GM23338 (cell line): Measurements from ENCODE around the gene GRID1. TPM values are rescaled to one million over a fixed set of nuclear protein-coding genes. Genes with fewer than 3 reads are reported as not detected.

Experiments used
- ATAC-seq: fragments of 200-7000 bp; cut with Tn5 transposase; 3 replicates; pipeline ENCODE4 v1.9.1; 2020
- DNase-seq: peaks from one replicate; pipeline ENCODE4 v3.0.0-alpha.2; 2015; ENCODE audit warnings: low spot score
- H2AFZ ChIP-seq: fragments of 200-600 bp; sonication (generic); 2 replicates; pipeline ENCODE4 v1.8.0; 2016; ENCODE audit warnings: antibody characterized with exemption, mild to moderate bottlenecking, moderate library complexity
- H3F3A ChIP-seq: fragments of 200-600 bp; sonication (generic); replicated peaks from 2 replicates; pipeline ENCODE4 v1.8.0; 2017; ENCODE audit warnings: antibody characterized with exemption, mixed run types, low read depth
- H3K27ac ChIP-seq: fragments of 200-600 bp; sonication (generic); 2 replicates; pipeline ENCODE4 v1.6.1; 2016; ENCODE audit warnings: low read depth
- H3K27me3 ChIP-seq: fragments of 200-600 bp; sonication (generic); 2 replicates; pipeline ENCODE4 v1.8.0; 2016; ENCODE audit warnings: mild to moderate bottlenecking, mixed run types, moderate library complexity; ENCODE audit not compliant: insufficient read depth
- H3K36me3 ChIP-seq: fragments of 200-600 bp; sonication (generic); 2 replicates; pipeline ENCODE4 v1.8.0; 2016; ENCODE audit warnings: mild to moderate bottlenecking; ENCODE audit not compliant: insufficient read depth
- H3K4me1 ChIP-seq: fragments of 200-600 bp; sonication (generic); 2 replicates; pipeline ENCODE4 v1.8.0; 2016; ENCODE audit warnings: mild to moderate bottlenecking, moderate library complexity; ENCODE audit not compliant: insufficient read depth
- H3K4me2 ChIP-seq: fragments of 200-600 bp; sonication (generic); 2 replicates; pipeline ENCODE4 v1.7.1; 2017; ENCODE audit warnings: mixed run types
- H3K4me3 ChIP-seq: fragments of 200-600 bp; sonication (generic); 2 replicates; pipeline ENCODE4 v1.6.1; 2016; ENCODE audit warnings: mixed run types
- H3K79me2 ChIP-seq: fragments of 200-600 bp; sonication (generic); replicated peaks from 2 replicates; pipeline ENCODE4 v1.8.0; 2017; ENCODE audit warnings: mild to moderate bottlenecking; ENCODE audit not compliant: insufficient read depth
- H3K9me2 ChIP-seq: fragments of 200-600 bp; sonication (generic); 2 replicates; pipeline ENCODE4 v1.8.0; 2017; ENCODE audit not compliant: insufficient read depth
- H4K20me1 ChIP-seq: fragments of 200-600 bp; sonication (generic); replicated peaks from 2 replicates; pipeline ENCODE4 v1.8.0; 2017; ENCODE audit warnings: mild to moderate bottlenecking; ENCODE audit not compliant: insufficient read depth
- H3K27ac Mint-ChIP-seq: 2 replicates; pipeline ENCODE4 v1.8.0; 2020; ENCODE audit warnings: inconsistent platforms, mild to moderate bottlenecking, moderate library complexity, mixed read lengths
- H3K27me3 Mint-ChIP-seq: 3 replicates; pipeline ENCODE4 v1.8.0; 2022; ENCODE audit warnings: low read depth, mild to moderate bottlenecking, moderate library complexity, mixed read lengths, inconsistent platforms; ENCODE audit not compliant: insufficient read depth, poor library complexity
- H3K36me3 Mint-ChIP-seq: 3 replicates; pipeline ENCODE4 v1.8.0; 2021; ENCODE audit warnings: low read depth, mild to moderate bottlenecking, inconsistent platforms, moderate library complexity, mixed read lengths
- H3K4me1 Mint-ChIP-seq: 3 replicates; pipeline ENCODE4 v1.8.0; 2020; ENCODE audit warnings: mild to moderate bottlenecking, inconsistent platforms, mixed read lengths
- H3K4me3 Mint-ChIP-seq: 3 replicates; pipeline ENCODE4 v1.8.0; 2021; ENCODE audit warnings: moderate library complexity, mild to moderate bottlenecking, inconsistent platforms, mixed read lengths
- H3K9me3 Mint-ChIP-seq: 3 replicates; pipeline ENCODE4 v1.8.0; 2020; ENCODE audit warnings: moderate library complexity, mild to moderate bottlenecking, inconsistent platforms, mixed read lengths
- CREB1 ChIP-seq: fragments of 250-450 bp; sonication (Bioruptor Pico); IDR thresholded peaks from 2 replicates; pipeline ENCODE4 v1.5.0; 2020; ENCODE audit warnings: low read depth, mild to moderate bottlenecking, moderate library complexity
- ETS1 ChIP-seq: IDR thresholded peaks from 2 replicates; pipeline ENCODE4 v1.6.1; 2016; ENCODE audit warnings: antibody characterized with exemption
- EZH2 ChIP-seq: fragments of 200-600 bp; sonication (generic); IDR thresholded peaks from one replicate; pipeline ENCODE4 v1.8.0; 2017; ENCODE audit warnings: antibody characterized with exemption, mild to moderate bottlenecking, low read depth; ENCODE audit not compliant: unreplicated experiment
- EZH2phosphoT487 ChIP-seq: fragments of 200-600 bp; sonication (generic); IDR thresholded peaks from one replicate; pipeline ENCODE4 v1.8.1; 2018; ENCODE audit warnings: antibody characterized with exemption; ENCODE audit not compliant: unreplicated experiment
- NANOG ChIP-seq: IDR thresholded peaks from 2 replicates; pipeline ENCODE4 v1.6.1; 2016; ENCODE audit warnings: antibody characterized with exemption, borderline replicate concordance
- REST ChIP-seq: IDR thresholded peaks from one replicate; pipeline ENCODE4 v1.6.1; 2018; ENCODE audit warnings: antibody characterized with exemption; ENCODE audit not compliant: unreplicated experiment
- STAT1 ChIP-seq: IDR thresholded peaks from one replicate; pipeline ENCODE4 v1.6.1; 2016; ENCODE audit warnings: antibody characterized with exemption; ENCODE audit not compliant: unreplicated experiment
- ZNF114 ChIP-seq: fragments of 250-450 bp; sonication (Bioruptor Pico); IDR thresholded peaks from 2 replicates; pipeline ENCODE4 v1.5.0; 2020; ENCODE audit warnings: mild to moderate bottlenecking, moderate library complexity
- ZNF331 ChIP-seq: fragments of 250-450 bp; sonication (Bioruptor Pico); IDR thresholded peaks from 2 replicates; pipeline ENCODE4 v1.5.0; 2020; ENCODE audit warnings: low read depth, mild to moderate bottlenecking, moderate library complexity
- ZNF462 ChIP-seq: fragments of 250-450 bp; sonication (Bioruptor Pico); IDR thresholded peaks from 2 replicates; pipeline ENCODE4 v1.5.0; 2020; ENCODE audit warnings: mild to moderate bottlenecking, moderate library complexity
- polyA plus RNA-seq: library from polyadenylated mRNA; unstranded; fragments of >200 nt; fragmentation: Nextera tagmentation; extraction: Ambion mirVana; gene quantifications from 2 replicates; pipeline ENCODE4 v1.2.1, GENCODE V29; 2016
- total RNA-seq: library from RNA; depleted of rRNA; stranded (reverse); fragments of >200 nt; shearing (Covaris generic); gene quantifications from 2 replicates; pipeline ENCODE4 v1.2.3, GENCODE V29; 2014

The GRID1 gene
- total and polyA plus RNA-seq, 2 experiments from 2014 or later, result 0.14 to 0.15 TPM

GRCh38 chr10:86007171-86007570 is 359.4 kb downstream of the GRID1 start (continued):
- no peak for TF ChIP-seq ZNF462 (CRISPR knock-in tag)
- no peak for TF ChIP-seq EZH2phosphoT487
- TF ChIP-seq ZNF114 (CRISPR knock-in tag), result no peak
- no peak for TF ChIP-seq EZH2
- no peak for TF ChIP-seq ZNF331

GRCh38 chr10:86004337-86004736 is 362.3 kb downstream of the GRID1 start:
- H3K27me3 Mint-ChIP-seq, result no peaks in the 10 kb centered on the region
- H2AFZ ChIP-seq, result no peak overlapping the region
- TF ChIP-seq ETS1 (no peak), ZNF114 (CRISPR knock-in tag) (no peak), EZH2phosphoT487 (no peak), REST (no peak), NANOG (no peak), ZNF331 (no peak), STAT1 (no peak), CREB1 (CRISPR knock-in tag) (no peak)

More at GRCh38 chr10:86004337-86004736, 362.3 kb downstream of the GRID1 start:
- ATAC-seq (no peak), DNase-seq (no peak)
- Histone ChIP-seq H3K4me2 (no peak overlapping the region), H3K79me2 (no peaks in the 10 kb centered on the region), H3K27ac (no peak overlapping the region), H3K4me1 (no peaks in the 10 kb centered on the region), H3K36me3 (no peaks in the 10 kb centered on the region; the same call in 1 of the 2 replicates), H3K4me3 (no peak overlapping the region), H3F3A (no peaks in the 10 kb centered on the region), H3K27me3 (no peaks in the 10 kb centered on the region), H3K9me2 (no peaks in the 10 kb centered on the region), H4K20me1 (no peaks in the 10 kb centered on the region)
- no peaks in the 10 kb centered on the region; the same call in 2 of the 3 replicates for H3K36me3 Mint-ChIP-seq
- H3K9me3 Mint-ChIP-seq, result peaks cover 80% of the 10 kb centered on the region
- no peak overlapping the region for H3K27ac Mint-ChIP-seq
- no peak overlapping the region for H3K4me3 Mint-ChIP-seq
- no peaks in the 10 kb centered on the region for H3K4me1 Mint-ChIP-seq
